GM11168 (cell line): ENCODE measurements around the gene GNAI1.

Experiments
- in situ Hi-C: fragments of 300-500 bp; cut with MboI; formaldehyde crosslinking; loops from one replicate; pipeline ENCODE4 v1.12.0; 2022; ENCODE audit warnings: low sequenced_read_pairs; ENCODE audit not compliant: unreplicated experiment

The GNAI1 gene

DNA sequence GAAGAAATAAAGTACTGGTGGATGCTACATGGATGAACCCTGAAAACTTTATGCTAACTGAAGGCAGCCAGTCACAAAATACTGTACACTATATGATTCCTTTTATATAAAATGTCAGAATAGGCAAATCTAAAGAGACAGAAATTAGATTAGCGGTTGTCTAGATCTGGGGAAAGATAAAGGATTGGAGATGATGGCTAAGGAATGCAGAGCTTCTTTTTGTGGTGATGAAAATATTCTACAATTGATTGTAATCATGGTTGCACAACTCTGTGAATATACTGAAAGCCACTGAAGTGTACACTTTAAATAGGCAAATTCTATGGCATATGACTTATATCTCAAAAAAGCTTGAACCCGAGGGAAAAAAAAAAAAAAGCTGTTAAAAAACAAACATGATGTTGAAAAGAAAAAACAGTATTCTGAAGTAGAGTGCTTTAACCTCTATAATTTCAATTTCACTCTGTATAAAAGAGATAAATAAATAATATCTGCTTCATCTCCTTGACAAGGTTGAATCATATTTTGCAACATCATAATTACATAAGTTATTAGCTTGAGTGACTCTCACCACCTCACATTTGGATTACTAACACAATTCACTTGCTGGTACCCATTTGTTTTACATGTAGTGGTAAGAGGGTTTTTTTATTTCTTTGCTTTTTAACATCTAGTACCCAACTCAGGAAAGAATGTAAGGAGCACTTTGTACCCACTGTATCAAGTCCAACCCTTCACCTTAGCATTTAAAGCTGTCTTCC, 2.8 kb upstream of the GNAI1 start:
- in situ Hi-C loops, result no loop called here

DNA sequence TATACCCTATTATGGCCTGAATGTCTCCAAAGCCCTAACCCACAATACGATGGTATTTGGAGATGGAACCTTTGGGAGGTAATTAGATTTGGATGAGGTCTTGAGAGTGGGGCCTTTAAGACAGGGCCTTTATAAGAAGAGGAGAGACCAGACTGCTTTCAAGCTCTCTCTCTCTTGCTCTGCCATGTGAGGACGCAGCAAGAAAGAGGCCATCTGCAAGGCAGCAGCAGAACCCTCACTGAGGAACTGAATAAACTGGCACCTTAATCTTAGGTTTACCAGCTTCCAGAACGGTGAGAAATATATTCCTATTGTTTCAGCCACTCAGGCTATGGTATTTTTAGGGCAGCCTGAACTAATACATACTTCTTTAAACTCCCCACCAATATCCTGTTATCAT, 2.0 kb upstream of the GNAI1 start:
- in situ Hi-C loops, result no loop called here

DNA sequence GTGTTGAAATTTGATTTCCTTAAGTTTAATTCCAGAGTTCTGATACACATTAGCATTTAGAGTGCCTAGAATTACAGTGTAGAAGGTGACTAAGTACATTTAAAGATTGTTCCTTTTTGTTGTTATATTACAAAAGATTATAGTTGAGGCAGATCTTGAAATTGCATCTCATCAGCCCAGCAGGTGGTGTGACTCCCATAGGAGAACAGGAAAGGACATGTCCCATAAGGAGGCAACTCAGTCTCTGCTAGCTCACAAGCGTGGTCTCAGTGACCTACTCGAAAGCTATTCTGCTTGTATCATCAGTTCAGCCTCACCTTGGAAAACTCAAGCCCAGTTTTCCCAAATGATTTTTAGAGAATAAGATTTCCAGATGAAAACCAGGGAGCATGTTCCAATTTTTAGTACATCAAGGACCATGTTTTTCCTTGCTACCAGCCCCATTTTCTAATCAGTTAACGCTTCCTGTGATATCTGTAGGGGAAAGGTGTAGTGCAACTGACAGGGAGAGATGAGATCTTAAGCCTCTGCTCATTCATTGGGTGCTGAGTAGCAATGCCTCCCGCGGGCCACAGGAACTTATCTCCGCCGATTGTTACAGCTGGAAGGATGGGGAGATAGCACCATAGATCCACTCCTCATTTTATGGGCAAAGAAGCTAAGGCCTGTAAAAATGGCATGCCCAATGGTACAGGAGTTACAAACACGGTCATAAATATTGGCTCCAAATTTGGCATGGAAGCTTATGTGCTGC, 1.1 kb upstream of the GNAI1 start:
- in situ Hi-C loops, result no loop called here

DNA sequence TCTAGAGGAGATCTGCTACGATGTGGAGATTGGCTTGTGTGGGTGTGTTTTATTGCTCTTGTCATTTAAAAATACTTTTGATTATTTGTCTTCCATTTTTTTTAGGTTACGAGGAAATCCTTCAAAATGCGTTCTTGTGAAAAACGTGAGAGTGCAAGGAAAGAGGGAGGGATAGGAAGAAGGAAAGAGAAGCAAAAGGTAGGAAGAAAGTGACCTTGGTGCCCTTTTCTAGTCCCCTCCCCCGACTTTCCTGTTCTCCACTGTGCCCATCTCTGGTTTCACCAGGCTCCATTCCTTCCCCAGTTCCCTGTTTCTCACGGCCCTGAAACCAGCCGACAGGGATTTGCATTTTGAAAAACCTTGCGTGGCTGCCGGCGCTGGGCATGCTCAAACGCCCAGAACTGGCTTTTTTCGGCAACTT, 506 bp upstream of the GNAI1 start:
- in situ Hi-C loops, result no loop called here

DNA sequence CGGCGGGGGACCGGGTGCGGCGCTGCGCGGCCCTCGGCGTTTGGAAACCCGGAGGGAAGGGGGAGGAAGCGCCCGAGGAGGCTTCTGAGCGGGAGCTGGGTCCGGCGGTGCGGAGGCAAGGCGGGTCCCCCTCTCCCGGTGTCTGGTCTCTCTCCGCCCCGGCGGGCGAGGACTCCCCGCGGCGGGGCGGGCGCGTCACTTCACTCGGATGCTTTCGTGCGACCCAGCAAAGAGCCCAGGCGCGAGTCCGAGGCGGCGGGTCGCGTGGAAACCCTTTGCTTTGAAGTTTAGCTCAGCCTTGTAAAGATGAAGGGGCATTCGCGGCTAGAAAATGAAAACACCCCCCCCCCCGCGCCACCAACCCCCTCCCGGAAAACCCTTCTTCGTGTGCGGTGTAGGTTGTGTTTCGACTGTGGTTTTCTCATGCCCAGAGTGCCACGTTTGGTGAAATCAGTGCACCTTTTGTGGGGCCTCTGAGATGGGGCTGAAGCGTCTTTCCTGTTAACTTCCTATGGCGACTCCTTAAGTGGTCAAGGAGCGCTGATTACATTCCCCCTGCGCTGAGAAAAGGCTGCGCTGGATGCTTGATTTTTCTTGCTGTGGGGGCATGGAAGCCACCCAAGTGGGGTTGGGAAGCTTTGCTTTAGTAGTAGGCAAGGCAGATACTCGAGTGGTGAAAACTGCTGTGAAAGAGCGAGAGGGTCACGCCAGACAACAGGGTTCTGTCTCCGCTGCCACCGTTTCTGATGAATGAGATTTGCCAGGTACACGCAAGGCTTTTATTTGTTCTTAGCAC, 876 bp downstream of the GNAI1 start:
- in situ Hi-C loops, result no loop called here

DNA sequence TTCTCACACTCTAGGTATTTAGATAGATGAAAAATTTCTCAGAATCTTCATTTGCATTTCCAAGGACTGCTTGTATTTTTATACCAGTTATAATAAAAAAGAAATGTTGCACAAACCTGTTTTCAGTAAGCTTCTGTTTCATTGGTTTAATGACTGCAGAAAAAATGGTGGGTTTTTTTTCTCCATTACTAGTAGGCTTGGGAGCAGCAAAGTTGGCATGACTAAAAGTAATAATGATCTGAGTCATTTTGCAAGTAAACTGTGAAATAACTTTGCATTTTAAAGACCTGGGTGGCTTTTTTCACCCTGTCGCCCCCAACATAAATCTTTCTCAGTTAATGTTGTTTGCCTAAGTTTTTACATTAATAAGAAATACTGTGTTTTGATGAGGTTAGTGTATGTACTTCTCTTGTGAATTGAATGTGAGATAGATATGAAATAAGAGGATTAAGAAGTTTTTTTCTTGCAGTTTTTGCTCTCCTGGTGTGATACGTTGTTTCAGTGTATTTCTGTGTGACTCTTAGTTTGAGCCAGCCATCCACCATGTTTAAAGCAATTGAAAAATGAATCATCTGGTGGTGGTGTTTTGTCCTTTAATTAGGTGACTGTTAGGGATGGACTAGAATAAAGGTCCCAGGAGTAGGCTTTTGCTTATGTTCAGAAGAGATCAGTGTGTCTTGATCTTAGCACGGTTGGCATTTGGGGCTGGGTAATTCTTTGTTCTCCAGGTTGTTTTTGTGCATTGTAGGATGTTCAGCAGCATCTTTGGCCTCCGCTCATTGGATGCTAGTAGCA, 1.8 kb downstream of the GNAI1 start:
- in situ Hi-C loops, result no loop called here

DNA sequence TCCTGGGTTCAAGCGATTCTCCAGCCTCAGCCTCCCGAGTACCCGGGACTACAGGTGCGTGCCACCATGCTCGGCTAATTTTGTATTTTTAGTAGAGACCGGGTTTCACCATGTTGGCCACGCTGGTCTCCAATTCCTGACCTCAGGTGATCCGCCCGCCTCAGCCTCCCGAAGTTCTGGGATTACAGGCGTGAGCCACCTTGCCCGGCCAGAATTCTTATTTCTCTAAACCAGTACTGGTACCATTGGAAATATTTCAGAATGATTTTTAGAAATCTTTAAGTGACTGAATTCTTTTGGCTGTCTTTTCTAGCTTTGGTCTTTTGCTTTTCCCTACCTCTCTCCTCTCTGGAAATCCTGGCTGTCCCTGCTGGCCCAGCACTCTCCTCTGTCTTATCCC, 2.8 kb downstream of the GNAI1 start:
- in situ Hi-C loops, result no loop called here

DNA sequence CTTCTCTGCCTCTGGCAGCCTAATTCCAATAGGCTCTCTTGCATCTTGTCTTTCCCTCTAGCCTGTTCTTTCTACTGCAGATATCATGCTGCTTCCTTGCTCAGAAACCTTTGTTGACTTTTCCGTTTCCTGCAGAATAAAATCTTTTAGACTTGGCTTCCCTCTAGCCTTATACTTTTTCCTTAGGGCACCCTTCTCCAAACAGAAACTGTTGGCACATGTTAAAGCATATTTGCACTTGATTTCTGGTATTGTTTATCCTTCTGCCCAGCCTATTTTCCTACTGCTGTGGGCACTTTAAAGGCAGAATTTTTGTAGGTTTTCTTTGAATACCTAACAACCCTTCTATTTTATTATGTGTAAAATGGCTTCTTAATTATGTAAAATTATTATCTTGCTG, 4.6 kb downstream of the GNAI1 start:
- in situ Hi-C loops, result no loop called here

DNA sequence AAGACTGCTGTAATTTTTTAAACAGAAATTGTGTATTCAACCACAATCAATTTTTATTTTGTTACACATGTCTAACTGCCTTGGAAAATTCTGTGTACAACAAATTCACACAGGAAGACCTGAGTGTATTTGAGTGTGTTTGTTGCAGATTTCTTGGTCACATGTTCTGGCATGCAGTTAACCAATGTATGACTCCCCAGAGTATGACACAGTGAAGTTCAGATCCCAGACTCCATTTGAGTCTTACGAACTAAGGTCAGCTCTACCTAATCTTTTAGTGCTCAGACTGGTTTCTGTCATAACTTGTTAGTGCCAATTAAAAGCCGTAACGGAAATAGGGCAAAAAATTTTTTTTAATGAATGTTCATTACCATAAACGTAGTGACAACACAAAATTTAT, 5.8 kb downstream of the GNAI1 start:
- in situ Hi-C loops, result no loop called here

DNA sequence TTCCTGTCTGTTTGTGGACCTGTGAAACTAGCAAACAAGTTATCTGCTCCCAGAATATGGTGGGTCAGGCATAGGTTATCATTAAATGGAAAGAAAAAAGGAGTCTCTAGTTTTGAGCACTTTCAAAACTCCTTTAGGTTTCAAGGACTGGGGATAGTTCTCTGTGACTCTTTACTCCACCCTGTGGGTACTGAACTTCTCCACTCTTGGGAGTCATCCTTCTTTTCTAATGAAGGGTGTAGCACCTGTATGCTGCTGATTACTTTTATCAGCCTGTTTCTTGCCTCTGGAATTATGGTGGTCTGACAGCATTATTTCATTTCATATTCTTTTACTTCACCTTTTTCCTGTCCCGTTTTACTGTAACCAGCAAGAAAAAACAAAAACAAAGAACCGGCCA, 6.7 kb downstream of the GNAI1 start:
- in situ Hi-C loops, result no loop called here

DNA sequence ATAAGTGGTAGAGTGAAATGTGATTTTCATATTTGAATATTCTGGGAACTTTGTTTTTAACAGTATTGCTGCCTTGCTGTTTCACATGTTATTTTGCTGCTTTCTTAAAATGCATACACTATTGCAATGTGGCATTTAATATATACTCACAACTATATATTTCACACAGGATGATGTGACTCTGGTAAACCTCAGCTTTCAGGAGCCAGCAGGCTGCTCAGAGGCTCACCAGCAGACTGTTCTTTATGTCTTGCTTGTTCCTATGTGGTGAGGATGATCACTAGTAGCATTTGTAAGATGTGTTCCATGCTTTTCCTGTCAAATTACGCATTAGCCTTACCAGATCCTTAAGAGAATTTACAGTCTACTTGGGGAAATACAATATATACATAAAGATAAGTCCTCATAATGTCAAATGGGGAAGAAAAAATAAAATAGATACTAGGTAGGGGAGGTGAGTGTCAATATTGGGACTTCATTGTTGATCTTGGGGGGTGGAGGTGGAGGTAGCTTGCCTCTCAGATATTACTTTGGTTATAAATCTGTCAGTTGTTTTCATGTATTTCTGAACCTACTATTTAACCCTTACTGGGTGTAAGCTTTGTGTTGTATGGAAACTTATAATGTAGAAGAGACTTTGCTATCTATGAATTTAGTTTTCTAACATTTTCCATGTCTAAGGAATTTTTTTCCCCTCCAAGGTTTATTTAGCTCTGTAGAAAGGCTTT, 8.4 kb downstream of the GNAI1 start:
- in situ Hi-C loops, result no loop called here

DNA sequence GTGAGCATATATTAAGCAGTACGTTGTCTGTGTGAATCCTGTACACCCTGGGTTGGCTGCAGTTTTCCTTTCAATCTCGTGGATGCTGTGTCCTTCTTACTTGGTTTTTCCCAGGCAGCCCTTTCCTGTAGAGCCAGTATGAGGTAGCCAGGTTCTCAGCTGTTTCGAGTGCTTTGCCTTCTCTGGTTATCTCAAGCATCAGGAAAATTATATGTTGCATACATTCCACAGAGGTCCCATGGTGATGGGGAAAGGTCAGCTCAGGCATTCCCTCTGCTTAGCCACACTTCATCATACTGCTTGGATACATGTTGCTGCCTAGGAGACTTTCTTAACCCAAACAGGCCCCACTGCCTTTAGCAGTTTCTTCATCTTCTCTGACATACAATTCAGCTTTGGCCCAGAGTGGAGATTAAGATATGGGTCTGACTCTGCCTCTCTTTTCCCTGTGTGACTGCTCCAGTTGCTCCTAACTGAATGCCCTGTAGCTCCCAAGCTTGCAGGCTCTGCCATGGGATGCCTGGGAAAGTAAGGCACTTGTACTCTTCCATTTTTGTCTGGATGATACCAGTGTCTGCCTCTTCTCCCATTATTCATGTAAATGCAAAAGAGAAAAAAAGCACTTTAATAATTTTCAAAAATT, 11.3 kb downstream of the GNAI1 start:
- in situ Hi-C loops, result no loop called here

DNA sequence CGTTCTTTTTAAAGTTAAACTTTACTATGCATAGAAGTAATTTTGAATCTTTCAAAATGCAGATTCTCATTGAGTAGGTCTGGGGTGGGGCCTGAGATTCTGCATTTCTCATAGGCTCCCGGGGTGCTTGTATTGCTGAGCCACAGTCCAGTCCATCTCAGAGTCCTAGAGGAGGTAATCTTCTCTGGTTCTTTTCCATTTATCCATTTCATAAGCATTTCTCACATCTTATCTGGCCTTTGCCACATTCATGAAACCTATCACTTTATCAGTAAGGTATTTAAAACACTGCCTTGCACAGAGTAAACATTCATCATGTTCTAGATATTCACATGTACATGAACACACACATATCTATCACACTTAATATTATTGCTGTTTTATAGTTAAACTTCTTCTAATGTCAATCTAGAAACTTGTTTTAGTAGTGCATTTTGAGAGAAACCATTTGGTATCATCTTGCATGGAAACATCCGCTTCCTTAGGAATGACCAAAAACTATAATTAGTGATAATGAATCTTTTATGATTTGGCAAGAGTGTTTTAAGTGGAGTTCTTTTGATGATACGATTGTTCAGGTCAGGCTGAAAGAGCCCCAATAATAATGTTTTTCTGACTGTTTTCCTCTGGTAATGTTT, 12.0 kb downstream of the GNAI1 start:
- in situ Hi-C loops, result no loop called here

DNA sequence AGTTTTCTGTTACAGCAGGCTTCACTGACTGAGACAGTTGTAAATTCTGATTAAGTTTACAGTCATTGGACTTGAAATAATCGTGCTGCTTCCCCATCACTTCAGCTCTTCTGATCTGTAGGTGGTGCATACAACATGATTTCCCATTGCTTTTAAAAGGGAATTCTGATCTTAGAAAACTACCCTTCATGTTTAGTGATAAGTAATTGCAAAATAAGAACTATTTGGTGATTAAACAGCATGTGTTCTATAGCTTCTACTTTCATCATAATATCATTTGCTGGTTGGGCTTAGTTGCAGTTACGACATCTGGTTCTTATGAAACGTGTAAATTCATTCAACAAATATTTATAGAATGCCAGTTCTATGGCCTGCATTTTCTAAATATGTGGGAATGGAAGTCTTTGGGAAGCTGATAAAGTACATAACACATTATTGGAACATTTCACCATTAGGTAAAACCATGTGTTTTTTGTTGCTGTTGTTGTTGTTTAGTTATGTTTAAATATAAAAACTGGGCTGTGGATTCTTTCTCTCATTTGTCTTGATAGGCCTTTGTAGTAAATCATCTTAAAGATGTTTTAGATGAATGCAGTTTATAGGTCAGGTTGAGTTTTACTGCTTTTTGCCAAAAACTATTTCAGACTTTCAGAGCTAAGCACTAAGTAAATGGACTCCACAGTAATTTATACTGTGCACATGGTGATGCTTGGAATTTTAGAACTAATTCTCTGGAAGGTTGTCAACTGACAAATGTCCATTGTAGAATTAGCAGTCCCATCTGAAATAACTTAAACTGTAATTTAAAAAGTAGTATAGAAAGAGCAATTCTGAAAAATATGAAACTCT, 13.1 kb downstream of the GNAI1 start:
- in situ Hi-C loops, result no loop called here

DNA sequence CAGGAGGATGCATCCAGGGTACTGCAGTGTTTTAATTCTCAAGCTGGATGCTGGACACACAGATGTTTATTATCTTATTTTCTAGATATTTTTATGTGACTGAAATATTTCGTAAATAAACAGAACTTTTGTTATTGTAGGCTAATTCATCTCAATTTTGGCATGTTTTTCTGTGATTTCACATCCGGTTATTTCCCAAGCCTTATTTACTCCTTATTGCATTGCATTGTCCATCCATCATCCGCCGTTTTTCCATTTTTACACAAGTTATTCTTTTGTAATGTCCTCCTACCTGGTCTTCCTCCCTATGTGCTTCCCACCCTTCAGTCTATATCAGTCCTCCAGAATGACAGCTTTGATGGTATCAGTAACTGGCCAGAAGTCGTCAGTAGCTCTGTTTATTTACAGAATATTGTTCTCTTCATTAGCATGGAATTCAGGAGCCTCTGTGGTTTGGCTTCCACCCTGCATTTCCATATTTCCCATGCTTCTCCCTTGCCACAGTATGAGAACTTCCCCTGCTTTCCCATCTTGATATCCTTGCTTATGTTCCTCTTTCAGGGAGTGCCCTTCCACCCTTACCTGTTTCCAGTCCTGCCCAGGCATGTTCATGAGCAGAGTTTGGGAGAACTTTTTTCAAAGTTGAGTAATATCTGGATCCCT, 16.1 kb downstream of the GNAI1 start:
- in situ Hi-C loops, result no loop called here

DNA sequence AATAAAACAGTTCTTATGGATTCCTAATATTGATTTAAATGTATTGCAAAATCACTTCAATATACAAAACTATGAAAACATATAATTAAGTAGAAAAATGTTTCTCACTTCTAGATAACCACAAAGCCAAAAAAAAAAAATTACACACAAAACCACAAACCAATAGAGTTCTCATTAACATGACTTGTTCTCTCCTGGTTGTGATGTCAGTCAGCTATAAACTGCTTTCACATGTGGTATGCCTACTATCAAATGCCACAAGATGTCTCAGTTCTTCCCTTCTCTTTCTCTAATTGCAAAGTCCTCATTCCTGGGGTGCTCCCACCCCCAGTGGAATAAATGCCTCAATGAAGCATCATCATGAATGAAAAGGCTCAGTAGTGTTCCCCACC, 16.6 kb downstream of the GNAI1 start:
- in situ Hi-C loops, result no loop called here

DNA sequence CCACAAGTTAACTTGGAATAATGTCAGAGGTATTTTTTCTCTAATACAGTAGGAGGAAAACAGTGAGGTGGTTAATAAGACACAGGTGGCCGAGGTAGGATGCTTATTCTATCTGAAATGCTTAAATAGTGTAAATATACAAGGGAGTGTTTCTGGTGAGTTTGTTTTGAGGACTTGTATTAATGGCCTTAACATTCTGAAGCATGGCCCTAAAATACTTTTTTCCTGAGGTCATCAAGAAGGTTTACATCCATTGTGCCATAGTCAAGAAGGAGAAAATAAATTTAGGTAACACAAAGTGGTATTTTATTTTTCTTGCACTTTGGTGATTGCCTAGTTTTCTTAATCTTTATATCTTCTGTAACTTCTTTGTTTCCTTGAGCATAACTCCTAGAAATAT, 18.8 kb downstream of the GNAI1 start:
- in situ Hi-C loops, result no loop called here
